Spinal cord (tissue), 10 donors: ENCODE results near the gene TMOD3. TPM values are rescaled to one million over a fixed set of nuclear protein-coding genes. Genes with fewer than 3 reads are reported as not detected.
"Not testable (repeated sequence)": the region's sequence is repeated elsewhere in the genome, so short reads cannot be mapped to it uniquely, and the experiment has no call there.

Experiments
- DNase-seq, 6 donors: peaks; one replicate each; pipeline versions ENCODE4 v3.0.0 to v3.0.0-alpha.2; 2013 to 2015; ENCODE audit warnings: low spot score in 6 of 6, low read depth in 4 of 6
- H3K27ac ChIP-seq: one replicate; pipeline ENCODE4 v1.5.1; 2013; ENCODE audit warnings: low read depth, low read length, control low read depth
- H3K27me3 ChIP-seq: one replicate; pipeline ENCODE4 v1.6.1; 2013; ENCODE audit warnings: low read length; ENCODE audit not compliant: control insufficient read depth, insufficient read depth
- H3K36me3 ChIP-seq: one replicate; pipeline ENCODE4 v1.6.1; 2013; ENCODE audit warnings: low read length; ENCODE audit not compliant: control insufficient read depth, insufficient read depth
- H3K4me1 ChIP-seq: one replicate; pipeline ENCODE4 v1.6.1; 2013; ENCODE audit warnings: low read length; ENCODE audit not compliant: control insufficient read depth, insufficient read depth
- H3K4me3 ChIP-seq: one replicate; pipeline ENCODE4 v1.5.1; 2013; ENCODE audit warnings: low read depth, low read length, control low read depth
- H3K9me3 ChIP-seq: one replicate; pipeline ENCODE4 v1.6.1; 2013; ENCODE audit warnings: low read length; ENCODE audit not compliant: control insufficient read depth, insufficient read depth
- WGBS: methylation state at CpG from one replicate; pipeline ENCODE4 v1.1.5; 2013; ENCODE audit warnings: missing lambda C conversion rate; ENCODE audit not compliant: insufficient coverage; 5-methylcytosine and 5-hydroxymethylcytosine counted together
- polyA plus RNA-seq, 2 donors: library from polyadenylated mRNA; unstranded; fragments of 120-200 nt; gene quantifications; one replicate each; pipeline ENCODE4 v1.2.1, GENCODE V29; 2013; ENCODE audit not compliant: insufficient read length in 2 of 2
- total RNA-seq, 2 donors: library from RNA; depleted of rRNA in 1 of 2; stranded (reverse); fragments of 120-200 nt in 1 of 2; fragments of >200 nt in 1 of 2; gene quantifications; one replicate each; pipeline versions ENCODE4 v1.2.3 to v1.2.4, GENCODE V29; 2013 to 2014
- donor health status: healthy.

TMOD3 gene
- total and polyA plus RNA-seq, 4 donors = 26.5 to 60.4 (median 34.9) TPM

- WGBS = no CpG with 5 or more reads among the region's 2 CpGs
- no peaks in the 10 kb centered on the region for H3K9me3 ChIP-seq
- H3K4me1 ChIP-seq = no peaks in the 10 kb centered on the region
- no peak overlapping the region for H3K27ac ChIP-seq
- H3K4me3 ChIP-seq = no peak overlapping the region
- DNase-seq = no peak
- H3K36me3 ChIP-seq = peaks cover 6% of the 10 kb centered on the region
- H3K27me3 ChIP-seq = no peaks in the 10 kb centered on the region
These were observed 41.3 kb downstream of the TMOD3 start for GRCh38 chr15:51870774-51871173.

- no peaks in the 10 kb centered on the region for H3K4me1 ChIP-seq
- 80% methylated on average over 5 of the region's 8 CpGs for WGBS
- no peaks in the 10 kb centered on the region for H3K27me3 ChIP-seq
- no peak overlapping the region for H3K4me3 ChIP-seq
- H3K27ac ChIP-seq = no peak overlapping the region
- H3K9me3 ChIP-seq = no peaks in the 10 kb centered on the region
- DNase-seq = peak in 2 of 6 donors; percentile 12 to 23
- H3K36me3 ChIP-seq = peaks cover 3% of the 10 kb centered on the region
These were observed 45.5 kb downstream of the TMOD3 start for GRCh38 chr15:51874751-51875644.

GRCh38 chr15:51876169-51876568 is 46.7 kb downstream of the TMOD3 start:
- Histone ChIP-seq H3K36me3 (peaks cover 3% of the 10 kb centered on the region), H3K27me3 (no peaks in the 10 kb centered on the region), H3K4me1 (no peaks in the 10 kb centered on the region), H3K9me3 (no peaks in the 10 kb centered on the region), H3K27ac (no peak overlapping the region), H3K4me3 (no peak overlapping the region)
- DNase-seq = no peak
- WGBS = 100% methylated on average over 1 of the region's 5 CpGs

- peak in 1 of 6 donors; percentile 63 for DNase-seq
- Histone ChIP-seq H3K4me1 (no peaks in the 10 kb centered on the region), H3K9me3 (no peaks in the 10 kb centered on the region), H3K27ac (peak overlapping the region; percentile 1), H3K4me3 (no peak overlapping the region), H3K36me3 (no peaks in the 10 kb centered on the region), H3K27me3 (no peaks in the 10 kb centered on the region)
- no CpG with 5 or more reads among the region's 1 CpG for WGBS
These were observed 49.3 kb downstream of the TMOD3 start for GRCh38 chr15:51878446-51879386.

- no peaks in the 10 kb centered on the region for H3K9me3 ChIP-seq
- H3K27ac ChIP-seq = no peak overlapping the region
- no peaks in the 10 kb centered on the region for H3K27me3 ChIP-seq
- no peak overlapping the region for H3K4me3 ChIP-seq
- DNase-seq = peak in 1 of 6 donors; percentile 21
- no CpG with 5 or more reads among the region's 1 CpG for WGBS
- no peaks in the 10 kb centered on the region for H3K36me3 ChIP-seq
- no peaks in the 10 kb centered on the region for H3K4me1 ChIP-seq
These were observed 50.1 kb downstream of the TMOD3 start for GRCh38 chr15:51879555-51879954.

GRCh38 chr15:51883271-51883837 is 53.9 kb downstream of the TMOD3 start:
- Histone ChIP-seq H3K4me3 (no peak overlapping the region), H3K27me3 (no peaks in the 10 kb centered on the region), H3K36me3 (peaks cover 8% of the 10 kb centered on the region), H3K27ac (no peak overlapping the region), H3K9me3 (peaks cover 1% of the 10 kb centered on the region), H3K4me1 (no peaks in the 10 kb centered on the region)
- DNase-seq = peak in 2 of 6 donors; percentile 14 to 57
- no CpG with 5 or more reads among the region's 2 CpGs for WGBS

GRCh38 chr15:51884041-51884440 is 54.6 kb downstream of the TMOD3 start:
- Histone ChIP-seq H3K9me3 (peaks cover 1% of the 10 kb centered on the region), H3K36me3 (peaks cover 8% of the 10 kb centered on the region), H3K4me1 (no peaks in the 10 kb centered on the region), H3K27ac (no peak overlapping the region), H3K4me3 (no peak overlapping the region), H3K27me3 (no peaks in the 10 kb centered on the region)
- DNase-seq = no peak
- WGBS = no CpG with 5 or more reads among the region's 1 CpG

GRCh38 chr15:51884517-51885236 is 55.2 kb downstream of the TMOD3 start:
- DNase-seq = peak in 1 of 6 donors; percentile 22
- Histone ChIP-seq H3K9me3 (peaks cover 1% of the 10 kb centered on the region), H3K36me3 (peaks cover 11% of the 10 kb centered on the region), H3K4me1 (no peaks in the 10 kb centered on the region), H3K27me3 (no peaks in the 10 kb centered on the region), H3K4me3 (no peak overlapping the region), H3K27ac (no peak overlapping the region)

GRCh38 chr15:51885758-51886157 is 56.3 kb downstream of the TMOD3 start:
- not testable (repeated sequence) for DNase-seq
- WGBS = 99% methylated on average over 30 of the region's 32 CpGs

More at GRCh38 chr15:51885758-51886157, 56.3 kb downstream of the TMOD3 start:
- H3K4me3 ChIP-seq, H3K4me1 ChIP-seq, H3K27me3 ChIP-seq, H3K27ac ChIP-seq, H3K9me3 ChIP-seq: not testable (repeated sequence)
- peaks cover 12% of the 10 kb centered on the region for H3K36me3 ChIP-seq
